Activated naive CD8-positive, alpha-beta T cell treated with anti-CD3 and anti-CD28 coated beads, Interleukin-2, amount 10 ng/mL, durations not matched to agents 7 days and 5 days (primary cell): ENCODE measurements around the gene COX10. TPM values are rescaled to one million over a fixed set of nuclear protein-coding genes. Genes with fewer than 3 reads are reported as not detected.
A peak's percentile ranks its signal among the peaks of the same experiment; 100 is the strongest.
"Not testable (repeated sequence)": the region's sequence is repeated elsewhere in the genome, so short reads cannot be mapped to it uniquely, and the experiment has no call there.

ENCODE experiments used
- ATAC-seq: fragments of 150-1000 bp; cut with Tn5 transposase; one replicate; pipeline ENCODE4 v1.10.0; 2021; ENCODE audit warnings: low read depth, moderate library complexity
- POLR2A ChIA-PET: fragments of 350-600 bp; sonication (Branson Sonifier 250); formaldehyde crosslinking; loops from one replicate; lab custom pipeline; 2021; ENCODE audit warnings: antibody characterized with exemption; lab: Charles Lee
- DNase-seq: peaks from one replicate; pipeline ENCODE4 v3.0.0; 2021
- H3K27ac Mint-ChIP-seq: one replicate; pipeline ENCODE4 v1.8.0; 2022; ENCODE audit warnings: mild to moderate bottlenecking, mixed read lengths
- H3K27me3 Mint-ChIP-seq: one replicate; pipeline ENCODE4 v1.8.0; 2022; ENCODE audit warnings: mild to moderate bottlenecking, moderate library complexity, mixed read lengths
- H3K36me3 Mint-ChIP-seq: one replicate; pipeline ENCODE4 v1.8.0; 2021; ENCODE audit warnings: mild to moderate bottlenecking, mixed read lengths
- H3K4me1 Mint-ChIP-seq: one replicate; pipeline ENCODE4 v1.8.0; 2021; ENCODE audit warnings: mixed read lengths
- H3K4me3 Mint-ChIP-seq: one replicate; pipeline ENCODE4 v1.8.0; 2022; ENCODE audit warnings: mild to moderate bottlenecking, moderate library complexity, mixed read lengths
- H3K9me3 Mint-ChIP-seq: one replicate; pipeline ENCODE4 v1.8.0; 2021; ENCODE audit warnings: mixed read lengths
- total RNA-seq, 2 experiments: library from RNA; stranded (reverse); gene quantifications; one replicate each; pipeline ENCODE4 v1.2.3, GENCODE V29; 2021

Gene COX10
- total RNA-seq, 2 experiments from 2014 or later: 17.1 to 19.8 TPM

DNA sequence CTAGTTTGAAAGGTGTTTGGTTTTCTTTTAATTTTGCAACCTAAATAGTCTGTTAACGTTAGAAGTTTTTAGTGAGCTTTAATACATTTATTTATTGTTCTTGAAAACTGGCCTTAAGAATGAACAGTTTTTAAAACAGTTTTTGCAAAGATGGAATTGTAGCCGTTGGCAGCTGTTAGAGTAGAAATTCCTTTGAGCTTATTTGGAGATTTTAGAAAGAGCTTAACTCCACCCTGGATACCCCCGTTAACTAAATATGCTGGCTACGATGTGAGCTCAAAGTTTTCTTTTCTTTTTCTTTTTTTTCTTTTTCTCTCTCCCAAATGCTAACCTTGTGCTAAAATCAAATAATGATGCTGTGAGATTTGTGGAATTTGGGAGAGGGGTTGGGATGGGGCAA lies 75.2 kb downstream of the COX10 start:
- Mint-ChIP-seq H3K36me3 (peaks cover 19% of the 10 kb centered on the region), H3K4me3 (no peak overlapping the region), H3K27ac (no peak overlapping the region), H3K4me1 (no peaks in the 10 kb centered on the region), H3K9me3 (peaks cover 3% of the 10 kb centered on the region), H3K27me3 (no peaks in the 10 kb centered on the region)
- ATAC-seq (no peak), DNase-seq (no peak)
- POLR2A ChIA-PET: no interaction called here

GRCh38 chr17:14149751-14150150 lies 80.4 kb downstream of the COX10 start:
- H3K27ac Mint-ChIP-seq: no peak overlapping the region
- H3K9me3 Mint-ChIP-seq: peaks cover 4% of the 10 kb centered on the region
- POLR2A ChIA-PET: no interaction called here
- ATAC-seq (no peak), DNase-seq (no peak)
- no peak overlapping the region for H3K4me3 Mint-ChIP-seq
- H3K27me3 Mint-ChIP-seq: no peaks in the 10 kb centered on the region
- peaks cover 2% of the 10 kb centered on the region for H3K4me1 Mint-ChIP-seq
- peaks cover 32% of the 10 kb centered on the region for H3K36me3 Mint-ChIP-seq

DNA sequence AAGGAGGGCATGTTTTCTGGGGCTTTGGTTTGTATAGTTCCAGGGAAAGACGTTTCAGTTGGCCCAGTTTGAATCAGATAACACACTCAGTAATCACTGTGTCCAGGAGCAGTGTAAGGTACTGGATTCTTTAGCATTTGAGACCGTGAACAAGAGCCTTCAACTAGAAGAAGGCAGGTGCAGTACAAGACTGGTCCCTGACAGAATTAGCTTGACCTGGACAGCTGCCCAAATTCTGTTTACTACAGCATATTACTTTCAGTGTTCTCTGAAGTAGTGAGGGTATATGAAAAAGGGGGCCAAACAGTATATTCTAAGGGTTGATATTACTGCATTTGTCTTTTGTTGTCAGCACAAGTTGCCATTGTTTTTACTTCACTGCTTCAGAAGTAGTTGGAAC lies 81.3 kb downstream of the COX10 start:
- Mint-ChIP-seq H3K4me3 (no peak overlapping the region), H3K4me1 (peaks cover 2% of the 10 kb centered on the region), H3K36me3 (peaks cover 30% of the 10 kb centered on the region), H3K27me3 (no peaks in the 10 kb centered on the region), H3K9me3 (peaks cover 5% of the 10 kb centered on the region), H3K27ac (no peak overlapping the region)
- ATAC-seq: no peak
- DNase-seq: no peak
- POLR2A ChIA-PET: no interaction called here

DNA sequence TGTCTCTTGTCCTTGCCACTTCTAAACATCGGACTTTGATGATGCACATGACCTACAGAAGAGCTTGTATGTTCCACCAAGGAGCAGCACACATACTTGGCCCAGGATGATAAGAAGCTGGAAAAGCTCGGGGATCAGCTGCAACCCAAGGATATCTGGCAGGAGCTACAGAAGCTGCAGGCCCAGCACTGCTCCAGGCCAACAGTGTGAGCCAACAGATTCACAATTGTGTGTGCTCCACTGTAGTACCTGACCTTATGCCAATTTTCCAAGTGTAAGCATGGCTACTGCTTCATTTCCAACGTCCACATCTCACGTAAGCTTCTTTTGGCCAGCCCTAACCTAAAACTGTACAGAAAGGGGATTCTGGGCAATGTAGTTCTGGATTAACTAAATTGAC lies 83.4 kb downstream of the COX10 start:
- POLR2A ChIA-PET: no interaction called here

GRCh38 chr17:14153374-14153773 lies 84.1 kb downstream of the COX10 start:
- Mint-ChIP-seq H3K4me1 (peaks cover 8% of the 10 kb centered on the region), H3K27ac (no peak overlapping the region), H3K4me3 (no peak overlapping the region), H3K9me3 (peaks cover 6% of the 10 kb centered on the region), H3K27me3 (no peaks in the 10 kb centered on the region), H3K36me3 (peaks cover 25% of the 10 kb centered on the region)
- DNase-seq: no peak
- POLR2A ChIA-PET: no interaction called here
- no peak for ATAC-seq

More for the DNA sequence above, 83.4 kb downstream of the COX10 start:
- Mint-ChIP-seq H3K4me1 (peaks cover 8% of the 10 kb centered on the region), H3K36me3 (peaks cover 25% of the 10 kb centered on the region), H3K9me3 (peaks cover 6% of the 10 kb centered on the region), H3K27ac (no peak overlapping the region), H3K4me3 (no peak overlapping the region), H3K27me3 (no peaks in the 10 kb centered on the region)
- DNase-seq (no peak), ATAC-seq (no peak)

GRCh38 chr17:14156689-14157088 lies 87.4 kb downstream of the COX10 start:
- H3K36me3 Mint-ChIP-seq: peaks cover 28% of the 10 kb centered on the region
- POLR2A ChIA-PET: no interaction called here
- peaks cover 6% of the 10 kb centered on the region for H3K9me3 Mint-ChIP-seq
- H3K4me3 Mint-ChIP-seq: no peak overlapping the region
- H3K27me3 Mint-ChIP-seq: no peaks in the 10 kb centered on the region
- no peak for ATAC-seq
- H3K27ac Mint-ChIP-seq: peak overlapping the region; percentile 66
- no peak for DNase-seq
- H3K4me1 Mint-ChIP-seq: peaks cover 6% of the 10 kb centered on the region

- H3K9me3 Mint-ChIP-seq: peaks cover 6% of the 10 kb centered on the region
- peaks cover 27% of the 10 kb centered on the region for H3K36me3 Mint-ChIP-seq
- no peak overlapping the region for H3K27ac Mint-ChIP-seq
- no peak for ATAC-seq
- POLR2A ChIA-PET: no interaction called here
- H3K4me3 Mint-ChIP-seq: no peak overlapping the region
- DNase-seq: no peak
- no peaks in the 10 kb centered on the region for H3K27me3 Mint-ChIP-seq
- peaks cover 6% of the 10 kb centered on the region for H3K4me1 Mint-ChIP-seq
Measured at GRCh38 chr17:14157822-14158221, 88.5 kb downstream of the COX10 start.

DNA sequence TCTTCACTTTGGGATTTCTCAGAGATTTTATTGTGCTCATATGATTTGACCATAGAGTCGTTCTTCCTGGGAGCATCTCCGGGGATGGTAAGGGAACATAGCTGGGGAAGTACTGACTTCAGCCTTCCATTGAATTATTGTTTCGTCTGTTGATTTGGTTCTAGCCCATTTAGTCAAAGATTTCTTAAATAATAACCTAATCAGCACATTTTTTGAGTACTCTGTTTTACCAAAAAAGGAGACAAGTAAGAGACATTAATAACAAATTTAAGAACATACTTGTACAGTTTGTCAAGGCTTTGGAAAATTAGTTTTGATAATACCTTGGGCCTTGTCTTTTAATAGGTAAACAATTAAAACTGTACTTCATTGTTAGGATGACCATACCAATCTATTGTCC lies 89.4 kb downstream of the COX10 start:
- H3K27me3 Mint-ChIP-seq: no peaks in the 10 kb centered on the region
- peaks cover 6% of the 10 kb centered on the region for H3K4me1 Mint-ChIP-seq
- POLR2A ChIA-PET: no interaction called here
- peaks cover 30% of the 10 kb centered on the region for H3K36me3 Mint-ChIP-seq
- DNase-seq: no peak
- ATAC-seq: no peak
- H3K27ac Mint-ChIP-seq: no peak overlapping the region
- no peak overlapping the region for H3K4me3 Mint-ChIP-seq
- peaks cover 6% of the 10 kb centered on the region for H3K9me3 Mint-ChIP-seq

DNA sequence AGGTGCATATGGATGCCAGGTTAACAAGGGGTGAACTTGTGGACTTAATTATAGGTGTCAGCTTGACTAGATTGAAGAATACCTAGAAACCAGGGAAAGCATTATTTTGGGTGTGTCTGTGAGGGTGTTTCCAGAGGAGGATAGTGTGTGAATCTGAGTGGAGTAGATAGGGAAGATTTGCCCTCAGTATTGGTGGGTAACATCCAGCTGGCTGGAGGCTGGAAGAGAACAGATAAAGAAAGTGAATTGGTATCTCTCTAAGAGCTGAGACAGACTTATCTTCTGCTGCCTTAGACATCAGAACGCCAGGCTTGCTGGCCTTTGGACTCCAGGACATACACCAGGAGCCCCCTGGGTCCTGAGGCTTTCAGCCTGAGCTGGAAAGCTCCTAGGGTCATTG lies 92.1 kb downstream of the COX10 start:
- H3K9me3 Mint-ChIP-seq: peaks cover 3% of the 10 kb centered on the region
- DNase-seq (no peak), ATAC-seq (no peak)
- peaks cover 32% of the 10 kb centered on the region for H3K36me3 Mint-ChIP-seq
- POLR2A ChIA-PET: no interaction called here
- peaks cover 6% of the 10 kb centered on the region for H3K4me1 Mint-ChIP-seq
- H3K27me3 Mint-ChIP-seq: no peaks in the 10 kb centered on the region
- no peak overlapping the region for H3K4me3 Mint-ChIP-seq
- no peak overlapping the region for H3K27ac Mint-ChIP-seq

DNA sequence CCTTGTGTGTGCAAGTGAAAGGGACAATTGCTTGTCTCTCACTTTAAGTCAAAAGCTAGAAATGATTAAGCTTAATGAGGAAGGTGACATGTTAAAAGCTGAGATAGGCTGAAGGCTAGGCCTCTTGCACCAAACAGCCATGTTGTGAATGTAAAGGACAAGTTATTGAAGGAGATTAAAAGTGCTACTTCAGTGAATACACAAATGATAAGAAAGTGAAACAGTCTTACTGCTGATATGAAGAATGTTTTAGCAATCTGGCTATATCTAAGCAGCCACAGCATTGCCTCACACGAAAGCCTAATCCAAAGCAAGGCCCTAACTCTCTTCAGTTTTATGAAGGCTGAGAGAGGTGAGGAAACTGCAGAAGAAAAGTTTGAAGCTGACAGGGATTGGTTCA lies 96.3 kb downstream of the COX10 start:
- Mint-ChIP-seq H3K27ac (no peak overlapping the region), H3K9me3 (peaks cover 16% of the 10 kb centered on the region), H3K4me1 (no peaks in the 10 kb centered on the region), H3K4me3 (no peak overlapping the region), H3K27me3 (no peaks in the 10 kb centered on the region), H3K36me3 (peaks cover 50% of the 10 kb centered on the region)
- ATAC-seq (no peak), DNase-seq (no peak)
- POLR2A ChIA-PET: no interaction called here

GRCh38 chr17:14167831-14168230 lies 98.5 kb downstream of the COX10 start:
- H3K4me3 Mint-ChIP-seq, DNase-seq, H3K27me3 Mint-ChIP-seq, POLR2A ChIA-PET, H3K4me1 Mint-ChIP-seq, H3K27ac Mint-ChIP-seq, ATAC-seq: not testable (repeated sequence)
- H3K36me3 Mint-ChIP-seq: peaks cover 45% of the 10 kb centered on the region
- H3K9me3 Mint-ChIP-seq: peaks cover 16% of the 10 kb centered on the region

GRCh38 chr17:14168582-14168981 lies 99.3 kb downstream of the COX10 start:
- Mint-ChIP-seq H3K36me3 (peaks cover 46% of the 10 kb centered on the region), H3K9me3 (peaks cover 16% of the 10 kb centered on the region), H3K4me1 (no peaks in the 10 kb centered on the region), H3K27me3 (no peaks in the 10 kb centered on the region), H3K4me3 (no peak overlapping the region), H3K27ac (no peak overlapping the region)
- no peak for DNase-seq
- POLR2A ChIA-PET: no interaction called here
- ATAC-seq: no peak

DNA sequence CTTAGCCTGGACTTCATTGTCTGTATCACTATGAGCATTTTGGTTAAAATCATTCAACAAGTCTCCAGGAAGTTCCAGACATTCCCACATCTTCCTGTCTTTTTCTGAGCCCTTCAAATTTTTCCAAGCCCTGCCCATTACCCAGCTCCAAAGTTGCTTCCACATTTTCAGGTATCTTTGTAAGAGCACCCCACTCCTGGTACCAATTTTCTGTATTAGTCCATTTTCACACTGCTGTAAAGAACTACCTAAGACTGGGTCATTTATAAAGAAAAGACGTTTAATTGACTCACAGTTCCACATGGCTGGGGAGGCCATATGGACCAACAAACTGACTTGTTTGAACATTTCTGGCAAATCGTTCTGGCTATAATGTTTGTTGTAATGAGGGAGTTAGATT lies 100.0 kb downstream of the COX10 start:
- Mint-ChIP-seq H3K9me3 (peaks cover 16% of the 10 kb centered on the region), H3K27me3 (no peaks in the 10 kb centered on the region), H3K27ac (no peak overlapping the region), H3K4me1 (no peaks in the 10 kb centered on the region), H3K36me3 (peaks cover 44% of the 10 kb centered on the region), H3K4me3 (no peak overlapping the region)
- DNase-seq: no peak
- POLR2A ChIA-PET: no interaction called here
- ATAC-seq: no peak

- DNase-seq: no peak
- POLR2A ChIA-PET: no interaction called here
- Mint-ChIP-seq H3K27me3 (no peaks in the 10 kb centered on the region), H3K27ac (no peak overlapping the region), H3K4me3 (no peak overlapping the region), H3K36me3 (peaks cover 41% of the 10 kb centered on the region), H3K9me3 (peaks cover 16% of the 10 kb centered on the region), H3K4me1 (no peaks in the 10 kb centered on the region)
- ATAC-seq: no peak
Measured at GRCh38 chr17:14169901-14170300, 100.6 kb downstream of the COX10 start.

DNA sequence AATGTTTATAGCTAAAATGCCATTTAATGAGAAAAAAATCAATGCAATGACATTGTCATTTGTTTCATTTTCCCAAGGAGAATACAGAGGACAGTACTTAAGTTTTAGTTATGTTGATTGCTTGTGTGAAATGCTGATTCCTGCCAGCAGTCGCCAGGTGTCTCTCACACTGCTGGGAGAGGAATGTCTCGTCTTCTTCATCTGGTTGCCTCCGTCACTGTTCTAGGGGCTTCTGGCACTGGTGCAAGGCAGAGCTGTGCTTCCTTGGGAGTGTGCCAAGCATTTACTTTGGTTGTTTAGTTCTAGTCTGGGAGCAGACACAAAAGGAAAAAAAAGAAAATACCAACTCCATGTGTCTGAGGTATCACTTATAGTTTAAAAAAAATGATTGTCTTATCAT lies 107.7 kb downstream of the COX10 start:
- DNase-seq, H3K4me3 Mint-ChIP-seq, POLR2A ChIA-PET, H3K4me1 Mint-ChIP-seq, H3K27ac Mint-ChIP-seq, H3K9me3 Mint-ChIP-seq, H3K27me3 Mint-ChIP-seq, ATAC-seq: not testable (repeated sequence)
- H3K36me3 Mint-ChIP-seq: peaks cover 11% of the 10 kb centered on the region
